Stimulated activated CD8-positive, alpha-beta memory T cell treated with anti-CD3 and anti-CD28 coated beads, Interleukin-4, amount 100 ng/mL, for 24 hours (primary cell): ENCODE measurements around the gene TAPBPL.
A peak's percentile ranks its signal among the peaks of the same experiment; 100 is the strongest.
"Not testable (repeated sequence)": the region's sequence is repeated elsewhere in the genome, so short reads cannot be mapped to it uniquely, and the experiment has no call there.

Experiments used
- DNase-seq: peaks from one replicate; pipeline ENCODE4 v3.0.0-alpha.2; 2020; ENCODE audit warnings: low read depth

Gene TAPBPL

GRCh38 chr12:6490673-6491072 is 38.8 kb downstream of the TAPBPL start:
- DNase-seq, result not testable (repeated sequence)

GRCh38 chr12:6492838-6493496 is 41.1 kb downstream of the TAPBPL start, which contains the start of gene MRPL51:
Gene MRPL51, minus strand, starts transcription at chr12:6493262. Its CDS starts 126 bp downstream, at chr12:6493136.
- DNase-seq, result peak; percentile 95

- peak; percentile 89 for DNase-seq
Observed at GRCh38 chr12:6493497-6494257, 41.8 kb downstream of the TAPBPL start, which contains the start of gene NCAPD2. Gene NCAPD2, plus strand, starts transcription at chr12:6494102. Its CDS starts 997 bp downstream, at chr12:6495099.

GRCh38 chr12:6494258-6494743 is 42.5 kb downstream of the TAPBPL start:
- no peak for DNase-seq

GRCh38 chr12:6494968-6495367 is 43.1 kb downstream of the TAPBPL start:
- DNase-seq, result no peak

- DNase-seq, result not testable (repeated sequence)
Observed at GRCh38 chr12:6497291-6497690, 45.4 kb downstream of the TAPBPL start.

GRCh38 chr12:6500466-6500865 is 48.6 kb downstream of the TAPBPL start:
- DNase-seq, result no peak

GRCh38 chr12:6507102-6507998 is 55.5 kb downstream of the TAPBPL start:
- no peak for DNase-seq

- no peak for DNase-seq
Observed at GRCh38 chr12:6508087-6508486, 56.2 kb downstream of the TAPBPL start.
